Natural killer cell (primary cell): ENCODE data around the gene NAPB. TPM values are rescaled to one million over a fixed set of nuclear protein-coding genes. Genes with fewer than 3 reads are reported as not detected.

Source experiments
- ATAC-seq, 3 donors: fragments of 150-1000 bp in 2 of 3; fragments of 200-7000 bp in 1 of 3; cut with Tn5 transposase; 1 replicate in 1 of 3; 2 replicates in 2 of 3; pipeline ENCODE4 v1.10.0; 2021; ENCODE audit warnings: mild to moderate bottlenecking in 2 of 3, moderate library complexity in 2 of 3
- DNase-seq, 2 donors: peaks; one replicate each; pipeline versions ENCODE4 v3.0.0 to v3.0.0-alpha.2; 2013 to 2021; ENCODE audit warnings: mixed read lengths in 1 of 2
- H3K27ac ChIP-seq: one replicate; pipeline ENCODE4 v1.5.1; 2013; ENCODE audit warnings: mild to moderate bottlenecking, low read length
- H3K27me3 ChIP-seq: one replicate; pipeline ENCODE4 v1.6.1; 2013; ENCODE audit warnings: low read length; ENCODE audit not compliant: control insufficient read depth, insufficient read depth
- H3K36me3 ChIP-seq: one replicate; pipeline ENCODE4 v1.6.1; 2013; ENCODE audit warnings: low read length; ENCODE audit not compliant: control insufficient read depth, insufficient read depth
- H3K4me1 ChIP-seq: one replicate; pipeline ENCODE4 v1.6.1; 2013; ENCODE audit warnings: low read length; ENCODE audit not compliant: control insufficient read depth, insufficient read depth
- H3K4me3 ChIP-seq: one replicate; pipeline ENCODE4 v1.5.1; 2013; ENCODE audit warnings: low read length
- H3K9me3 ChIP-seq: one replicate; pipeline ENCODE4 v1.6.1; 2013; ENCODE audit warnings: low read length; ENCODE audit not compliant: control insufficient read depth, insufficient read depth
- H3K27ac Mint-ChIP-seq, 2 donors: one replicate each; pipeline ENCODE4 v1.8.0; 2022; ENCODE audit warnings: mild to moderate bottlenecking in 2 of 2, mixed read lengths in 2 of 2, moderate library complexity in 1 of 2
- H3K27me3 Mint-ChIP-seq, 2 donors: one replicate each; pipeline ENCODE4 v1.8.0; 2022; ENCODE audit warnings: low read depth in 2 of 2, mixed read lengths in 2 of 2
- H3K36me3 Mint-ChIP-seq: one replicate; pipeline ENCODE4 v1.8.0; 2022; ENCODE audit warnings: mixed read lengths
- H3K4me1 Mint-ChIP-seq, 2 donors: one replicate each; pipeline ENCODE4 v1.8.0; 2022; ENCODE audit warnings: mixed read lengths in 2 of 2
- H3K4me3 Mint-ChIP-seq: one replicate; pipeline ENCODE4 v1.8.0; 2022; ENCODE audit warnings: mild to moderate bottlenecking, moderate library complexity, mixed read lengths
- H3K9me3 Mint-ChIP-seq, 2 donors: one replicate each; pipeline ENCODE4 v1.8.0; 2022; ENCODE audit warnings: mixed read lengths in 2 of 2
- WGBS: methylation state at CpG from one replicate; pipeline ENCODE4 v1.1.7; 2013; ENCODE audit warnings: missing lambda C conversion rate; ENCODE audit not compliant: insufficient coverage; 5-methylcytosine and 5-hydroxymethylcytosine counted together
- intact Hi-C: fragments of 100-400 bp; cut with micrococcal nuclease; formaldehyde crosslinking; loops from one replicate; pipeline ENCODE4 v1.14.2; 2022
- total RNA-seq, 4 donors: library from RNA; stranded (reverse); fragments of 120-200 nt in 1 of 4; gene quantifications; one replicate each; pipeline versions ENCODE4 v1.2.3 to v1.2.4, GENCODE V29; 2013 to 2022
- TF ChIP-seq, protein P1 (sequence below): fragments of 200-600 bp; IDR thresholded peaks from one replicate; pipeline ENCODE4 v1.8.0; 2022; ENCODE audit warnings: antibody characterized with exemption

The NAPB gene
- total RNA-seq, 3 donors from 2014 or later (not counting 1 experiment from before 2014, with no cell fraction given), result 22.8 to 23.9 (median 22.9) TPM

DNA sequence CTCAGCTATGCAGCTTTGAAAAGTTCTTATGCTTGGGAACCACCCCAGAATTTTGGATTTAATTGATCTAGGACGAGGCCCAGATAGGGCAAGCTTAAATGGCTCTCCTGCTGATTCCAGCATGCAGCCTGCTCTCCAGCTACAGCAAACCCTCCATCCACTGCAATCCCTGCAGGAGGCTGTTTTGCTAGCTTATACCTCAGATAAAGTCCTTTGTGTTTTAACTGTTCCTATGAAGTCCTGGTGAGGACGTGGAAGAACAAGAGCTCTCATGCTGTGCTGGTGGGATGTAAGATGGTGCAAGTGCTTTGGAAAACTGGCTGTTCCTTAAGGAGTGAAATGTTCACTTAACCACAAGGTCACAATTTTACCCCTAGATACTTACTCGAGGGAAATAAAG, 96.2 kb downstream of the NAPB start:
- no peak overlapping the region for H3K27ac Mint-ChIP-seq
- intact Hi-C loops, result no loop called here
- no peaks in the 10 kb centered on the region for H3K9me3 Mint-ChIP-seq
- Histone ChIP-seq H3K4me3 (no peak overlapping the region), H3K9me3 (no peaks in the 10 kb centered on the region), H3K27ac (no peak overlapping the region), H3K36me3 (no peaks in the 10 kb centered on the region), H3K27me3 (no peaks in the 10 kb centered on the region), H3K4me1 (no peaks in the 10 kb centered on the region)
- H3K36me3 Mint-ChIP-seq, result no peaks in the 10 kb centered on the region
- 91% methylated on average over 3 of the region's 3 CpGs for WGBS
- peaks cover 7 to 15% of the 10 kb centered on the region in 2 donors for H3K27me3 Mint-ChIP-seq
- DNase-seq (no peak), ATAC-seq (no peak)
- TF ChIP-seq, protein P1, sequence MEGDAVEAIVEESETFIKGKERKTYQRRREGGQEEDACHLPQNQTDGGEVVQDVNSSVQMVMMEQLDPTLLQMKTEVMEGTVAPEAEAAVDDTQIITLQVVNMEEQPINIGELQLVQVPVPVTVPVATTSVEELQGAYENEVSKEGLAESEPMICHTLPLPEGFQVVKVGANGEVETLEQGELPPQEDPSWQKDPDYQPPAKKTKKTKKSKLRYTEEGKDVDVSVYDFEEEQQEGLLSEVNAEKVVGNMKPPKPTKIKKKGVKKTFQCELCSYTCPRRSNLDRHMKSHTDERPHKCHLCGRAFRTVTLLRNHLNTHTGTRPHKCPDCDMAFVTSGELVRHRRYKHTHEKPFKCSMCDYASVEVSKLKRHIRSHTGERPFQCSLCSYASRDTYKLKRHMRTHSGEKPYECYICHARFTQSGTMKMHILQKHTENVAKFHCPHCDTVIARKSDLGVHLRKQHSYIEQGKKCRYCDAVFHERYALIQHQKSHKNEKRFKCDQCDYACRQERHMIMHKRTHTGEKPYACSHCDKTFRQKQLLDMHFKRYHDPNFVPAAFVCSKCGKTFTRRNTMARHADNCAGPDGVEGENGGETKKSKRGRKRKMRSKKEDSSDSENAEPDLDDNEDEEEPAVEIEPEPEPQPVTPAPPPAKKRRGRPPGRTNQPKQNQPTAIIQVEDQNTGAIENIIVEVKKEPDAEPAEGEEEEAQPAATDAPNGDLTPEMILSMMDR, result no peak
- no peaks in the 10 kb centered on the region for H3K4me1 Mint-ChIP-seq
- no peak overlapping the region for H3K4me3 Mint-ChIP-seq

Other genes with a start within 250 kb of the NAPB start
- 10 to 100 TPM; 47.4 to 61.8 (median 56.3) TPM for gene NXT1, start 70.7 kb downstream of the NAPB start, total RNA-seq
- 10 to 100 TPM; 45.1 to 56.6 (median 45.9) TPM for gene GZF1, start 59.3 kb downstream of the NAPB start, total RNA-seq
- gene CSTL1, start 18.2 kb upstream of the NAPB start, total RNA-seq, result not detected
- gene CST11, start 31.4 kb upstream of the NAPB start, total RNA-seq, result not detected
- not detected for gene CST8, start 69.6 kb upstream of the NAPB start, total RNA-seq
- gene CST9L, start 147.0 kb upstream of the NAPB start, total RNA-seq, result not detected
- gene CST9, start 184.4 kb upstream of the NAPB start, total RNA-seq, result not detected
- gene CST3, start 216.5 kb upstream of the NAPB start, total RNA-seq, result 100 to 1,000 TPM in 1 of 3 donors, 10 to 100 TPM in 2; 30.0 to 118 (median 83.8) TPM